ENCODE data around the gene KRTAP12-2.
"Not testable (repeated sequence)": the region's sequence is repeated elsewhere in the genome, so short reads cannot be mapped to it uniquely, and the experiment has no call there.

The KRTAP12-2 gene

GRCh38 chr21:44702973-44703730 is 36.4 kb upstream of the KRTAP12-2 start:
- H3K27ac ChIP-seq = no peak overlapping the region
- no peak for DNase-seq (ENCODE audit: low read depth, low spot score)

- DNase-seq (ENCODE audit: low read depth, low spot score) = no peak
- no peak overlapping the region for H3K27ac ChIP-seq
Observed at GRCh38 chr21:44702111-44702972, 35.6 kb upstream of the KRTAP12-2 start.

GRCh38 chr21:44701541-44701940 is 34.8 kb upstream of the KRTAP12-2 start:
- H3K27ac ChIP-seq = no peak overlapping the region
- DNase-seq (ENCODE audit: low read depth, low spot score) = no peak

GRCh38 chr21:44701023-44701400 is 34.3 kb upstream of the KRTAP12-2 start:
- no peak for DNase-seq (ENCODE audit: low read depth, low spot score)

GRCh38 chr21:44700101-44701022 is 33.6 kb upstream of the KRTAP12-2 start:
- no peak for DNase-seq (ENCODE audit: low read depth, low spot score)
- H3K27ac ChIP-seq = no peak overlapping the region

More at GRCh38 chr21:44701023-44701400, 34.3 kb upstream of the KRTAP12-2 start:
- H3K27ac ChIP-seq = no peak overlapping the region

- H3K27ac ChIP-seq = no peak overlapping the region
- DNase-seq (ENCODE audit: low read depth, low spot score) = no peak
Observed at GRCh38 chr21:44699502-44700001, 32.8 kb upstream of the KRTAP12-2 start.

GRCh38 chr21:44697811-44698734 is 31.3 kb upstream of the KRTAP12-2 start:
- DNase-seq (ENCODE audit: low read depth, low spot score) = no peak
- no peak overlapping the region for H3K27ac ChIP-seq

- not testable (repeated sequence) for DNase-seq (ENCODE audit: low read depth, low spot score); H3K27ac ChIP-seq
Observed at GRCh38 chr21:44697172-44697810, 30.6 kb upstream of the KRTAP12-2 start, which contains the start of gene KRTAP10-12. KRTAP10-12 (plus strand) TSS chr21:44697172; CDS start chr21:44697202, 30 bp downstream.

- no peak overlapping the region for H3K27ac ChIP-seq
- no peak for DNase-seq (ENCODE audit: low read depth, low spot score)
Observed at GRCh38 chr21:44696572-44696971, 29.8 kb upstream of the KRTAP12-2 start.

GRCh38 chr21:44695641-44696040 is 28.9 kb upstream of the KRTAP12-2 start:
- no peak overlapping the region for H3K27ac ChIP-seq
- DNase-seq (ENCODE audit: low read depth, low spot score) = no peak

GRCh38 chr21:44695184-44695583 is 28.5 kb upstream of the KRTAP12-2 start:
- no peak for DNase-seq (ENCODE audit: low read depth, low spot score)
- no peak overlapping the region for H3K27ac ChIP-seq

GRCh38 chr21:44694776-44695175 is 28.0 kb upstream of the KRTAP12-2 start:
- no peak overlapping the region for H3K27ac ChIP-seq
- DNase-seq (ENCODE audit: low read depth, low spot score) = no peak

- H3K27ac ChIP-seq = no peak overlapping the region
- DNase-seq (ENCODE audit: low read depth, low spot score) = no peak
Observed at GRCh38 chr21:44692798-44693512, 26.2 kb upstream of the KRTAP12-2 start.

GRCh38 chr21:44691686-44692085 is 25.0 kb upstream of the KRTAP12-2 start:
- no peak overlapping the region for H3K27ac ChIP-seq
- DNase-seq (ENCODE audit: low read depth, low spot score) = no peak

- not testable (repeated sequence) for DNase-seq (ENCODE audit: low read depth, low spot score); H3K27ac ChIP-seq
Observed at GRCh38 chr21:44689740-44690139, 23.0 kb upstream of the KRTAP12-2 start.

- DNase-seq (ENCODE audit: low read depth, low spot score) = no peak
- no peak overlapping the region for H3K27ac ChIP-seq
Observed at GRCh38 chr21:44687671-44688070, 20.9 kb upstream of the KRTAP12-2 start.

GRCh38 chr21:44686843-44687561 is 20.3 kb upstream of the KRTAP12-2 start:
- DNase-seq (ENCODE audit: low read depth, low spot score) = no peak

More at GRCh38 chr21:44686843-44687561, 20.3 kb upstream of the KRTAP12-2 start:
- H3K27ac ChIP-seq = no peak overlapping the region

All from epithelial cell of prostate (primary cell).